Neuronal stem cell (in vitro differentiated cells): Measurements from ENCODE around the gene SKIC2.

Experiments
- DNase-seq: peaks from one replicate; pipeline ENCODE4 v3.0.0-alpha.2; 2013; ENCODE audit warnings: low spot score
- H2AFZ ChIP-seq: one replicate; pipeline ENCODE4 v1.6.1; 2013; ENCODE audit warnings: mild to moderate bottlenecking, low read length, inconsistent platforms
- H2AK5ac ChIP-seq: 2 replicates; pipeline ENCODE4 v1.6.1; 2013; ENCODE audit warnings: low read depth, mild to moderate bottlenecking, inconsistent platforms, low read length, moderate library complexity, mixed read lengths
- H2BK120ac ChIP-seq: 2 replicates; pipeline ENCODE4 v1.6.1; 2013; ENCODE audit warnings: low read depth, mild to moderate bottlenecking, inconsistent platforms, low read length, moderate library complexity, mixed read lengths
- H2BK12ac ChIP-seq: one replicate; pipeline ENCODE4 v1.6.1; 2013; ENCODE audit warnings: low read length, inconsistent platforms
- H2BK15ac ChIP-seq: 2 replicates; pipeline ENCODE4 v1.6.1; 2013; ENCODE audit warnings: mild to moderate bottlenecking, low read length, inconsistent platforms, mixed read lengths
- H2BK5ac ChIP-seq: one replicate; pipeline ENCODE4 v1.6.1; 2013; ENCODE audit warnings: inconsistent platforms, mild to moderate bottlenecking, low read length, moderate library complexity
- H3K14ac ChIP-seq: one replicate; pipeline ENCODE4 v1.6.1; 2013; ENCODE audit warnings: low read length, inconsistent platforms
- H3K18ac ChIP-seq: 2 replicates; pipeline ENCODE4 v1.6.1; 2013; ENCODE audit warnings: low read length, inconsistent platforms
- H3K23ac ChIP-seq: 2 replicates; pipeline ENCODE4 v1.6.1; 2013; ENCODE audit warnings: low read depth, mild to moderate bottlenecking, mixed read lengths, low read length, inconsistent platforms; ENCODE audit not compliant: poor library complexity
- H3K27ac ChIP-seq: replicated peaks from 3 replicates; pipeline ENCODE4 v1.5.1; 2013; ENCODE audit warnings: low read length, inconsistent platforms
- H3K27me3 ChIP-seq, 3 experiments: 2 replicates each; pipeline ENCODE4 v1.6.1; 2013; ENCODE audit warnings: low read length in 3 of 3, mild to moderate bottlenecking in 2 of 3, inconsistent platforms in 1 of 3, low read depth in 1 of 3, mixed read lengths in 1 of 3, moderate library complexity in 1 of 3; ENCODE audit not compliant: control insufficient read depth in 3 of 3, insufficient read depth in 3 of 3
- H3K36me3 ChIP-seq, 2 donors: replicated peaks in 1 of 2; 2 replicates each; pipeline ENCODE4 v1.6.1; 2013; ENCODE audit warnings: low read length in 2 of 2; ENCODE audit not compliant: control insufficient read depth in 2 of 2, insufficient read depth in 2 of 2
- H3K4ac ChIP-seq: 2 replicates; pipeline ENCODE4 v1.6.1; 2013; ENCODE audit warnings: inconsistent platforms, mild to moderate bottlenecking, low read length, moderate library complexity
- H3K4me1 ChIP-seq, 2 donors: 1 replicate in 1 of 2; 2 replicates in 1 of 2; pipeline ENCODE4 v1.6.1; 2013; ENCODE audit warnings: low read length in 2 of 2, low read depth in 1 of 2; ENCODE audit not compliant: control insufficient read depth in 2 of 2, insufficient read depth in 1 of 2
- H3K4me2 ChIP-seq: one replicate; pipeline ENCODE4 v1.6.1; 2013; ENCODE audit warnings: mild to moderate bottlenecking, low read length, inconsistent platforms; ENCODE audit not compliant: insufficient read depth, poor library complexity, severe bottlenecking
- H3K4me3 ChIP-seq, 2 donors: 2 replicates each; pipeline ENCODE4 v1.5.1; 2013; ENCODE audit warnings: low read length in 2 of 2, mild to moderate bottlenecking in 2 of 2, inconsistent platforms in 1 of 2, moderate library complexity in 1 of 2
- H3K79me1 ChIP-seq: one replicate; pipeline ENCODE4 v1.6.1; 2013; ENCODE audit warnings: low read depth, mild to moderate bottlenecking, inconsistent platforms, low read length, moderate library complexity
- H3K9ac ChIP-seq: one replicate; pipeline ENCODE4 v1.6.1; 2013; ENCODE audit warnings: mild to moderate bottlenecking, low read depth, low read length, inconsistent platforms; ENCODE audit not compliant: poor library complexity
- H3K9me3 ChIP-seq, 2 donors: replicated peaks in 1 of 2; 2 replicates each; pipeline versions ENCODE3 to v1.6.1; 2013; ENCODE audit warnings: low read length in 2 of 2, mild to moderate bottlenecking in 2 of 2, inconsistent platforms in 1 of 2, low read depth in 1 of 2, mixed read lengths in 1 of 2, moderate library complexity in 1 of 2; ENCODE audit not compliant: control insufficient read depth in 2 of 2, insufficient read depth in 1 of 2
- H4K8ac ChIP-seq: one replicate; pipeline ENCODE4 v1.6.1; 2013; ENCODE audit warnings: low read depth, mild to moderate bottlenecking, inconsistent platforms, low read length, moderate library complexity
- H4K91ac ChIP-seq: one replicate; pipeline ENCODE4 v1.6.1; 2013; ENCODE audit warnings: low read length, low read depth, mild to moderate bottlenecking, inconsistent platforms; ENCODE audit not compliant: poor library complexity
- WGBS, 2 donors: extraction: QIAGEN DNeasy Blood & Tissue Kit; methylation state at CpG; one replicate each; pipeline ENCODE4 v1.1.7; 2013; ENCODE audit warnings: missing lambda C conversion rate in 2 of 2, mixed read lengths in 1 of 2; ENCODE audit not compliant: insufficient read length in 2 of 2, insufficient replicate concordance in 1 of 2; ENCODE audit errors: extremely low coverage in 2 of 2; 5-methylcytosine and 5-hydroxymethylcytosine counted together

The SKIC2 gene

DNA sequence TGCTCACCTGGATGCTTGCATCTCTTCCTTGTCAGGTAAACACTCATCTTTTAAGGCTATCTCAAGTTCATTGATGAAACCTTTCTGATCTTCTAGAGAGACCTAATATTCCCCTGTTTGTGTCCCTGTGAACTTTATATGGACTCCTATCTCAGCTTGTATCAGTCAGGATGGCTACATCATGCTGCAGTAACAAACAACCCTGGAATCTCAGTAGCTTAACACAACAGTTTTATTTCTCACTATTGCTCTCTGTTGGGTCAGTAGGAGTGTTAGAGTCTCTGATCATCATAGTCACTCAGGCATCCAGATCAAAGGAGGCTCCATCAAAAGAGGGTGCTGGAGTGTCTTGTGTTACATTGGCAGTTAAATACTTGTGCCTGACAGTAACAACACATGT, 43.6 kb upstream of the SKIC2 start:
- no peak for DNase-seq
- Histone ChIP-seq H3K23ac (no peak overlapping the region), H3K4ac (no peak overlapping the region), H3K9me3 (peaks cover 0 to 2% of the 10 kb centered on the region in 2 donors), H4K91ac (no peak overlapping the region), H2AFZ (no peak overlapping the region), H3K14ac (no peak overlapping the region), H2BK5ac (no peak overlapping the region), H3K79me1 (no peaks in the 10 kb centered on the region), H3K9ac (no peak overlapping the region), H3K4me2 (no peak overlapping the region), H2BK15ac (no peak overlapping the region), H3K27me3 (no peaks in the 10 kb centered on the region), H2AK5ac (no peak overlapping the region), H2BK120ac (no peak overlapping the region), H3K18ac (no peak overlapping the region), H3K36me3 (no peaks in the 10 kb centered on the region), H3K27ac (no peak overlapping the region), H2BK12ac (no peak overlapping the region), H3K4me1 (peaks cover 0 to 2% of the 10 kb centered on the region in 2 donors), H3K4me3 (no peak overlapping the region), H4K8ac (no peak overlapping the region)

DNA sequence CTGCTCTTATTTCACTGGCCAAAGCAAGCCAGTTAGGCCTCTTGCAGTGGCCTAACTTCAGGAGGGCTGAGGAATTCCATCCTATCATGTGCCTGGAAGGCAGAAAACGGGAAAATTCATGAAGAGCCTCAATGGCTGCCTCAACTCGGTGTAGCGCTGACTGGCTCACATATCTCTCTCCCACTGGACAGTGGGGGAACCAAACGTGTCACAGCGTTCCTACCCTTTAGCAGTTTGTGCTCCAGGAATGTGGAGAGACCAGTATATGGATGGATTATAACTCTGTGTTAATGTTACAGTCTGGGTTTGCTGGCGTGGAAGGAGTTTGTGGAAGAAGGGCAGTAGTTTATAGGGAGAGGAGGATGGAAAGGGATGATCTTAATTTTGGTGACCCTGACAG, 43.2 kb upstream of the SKIC2 start:
- Histone ChIP-seq H3K27ac (no peak overlapping the region), H2AK5ac (no peak overlapping the region), H3K18ac (no peak overlapping the region), H3K9ac (no peak overlapping the region), H3K79me1 (no peaks in the 10 kb centered on the region), H2BK5ac (no peak overlapping the region), H2BK120ac (no peak overlapping the region), H4K8ac (no peak overlapping the region), H2BK12ac (no peak overlapping the region), H3K4me3 (no peak overlapping the region), H3K4ac (no peak overlapping the region), H2BK15ac (no peak overlapping the region), H3K27me3 (no peaks in the 10 kb centered on the region), H3K23ac (no peak overlapping the region), H4K91ac (no peak overlapping the region), H3K9me3 (peaks cover 0 to 2% of the 10 kb centered on the region in 2 donors), H3K4me2 (no peak overlapping the region), H3K14ac (no peak overlapping the region), H2AFZ (no peak overlapping the region), H3K36me3 (no peaks in the 10 kb centered on the region), H3K4me1 (peaks cover 0 to 2% of the 10 kb centered on the region in 2 donors)
- no peak for DNase-seq
- no CpG with 5 or more reads among the region's 6 CpGs for WGBS, 2 donors

DNA sequence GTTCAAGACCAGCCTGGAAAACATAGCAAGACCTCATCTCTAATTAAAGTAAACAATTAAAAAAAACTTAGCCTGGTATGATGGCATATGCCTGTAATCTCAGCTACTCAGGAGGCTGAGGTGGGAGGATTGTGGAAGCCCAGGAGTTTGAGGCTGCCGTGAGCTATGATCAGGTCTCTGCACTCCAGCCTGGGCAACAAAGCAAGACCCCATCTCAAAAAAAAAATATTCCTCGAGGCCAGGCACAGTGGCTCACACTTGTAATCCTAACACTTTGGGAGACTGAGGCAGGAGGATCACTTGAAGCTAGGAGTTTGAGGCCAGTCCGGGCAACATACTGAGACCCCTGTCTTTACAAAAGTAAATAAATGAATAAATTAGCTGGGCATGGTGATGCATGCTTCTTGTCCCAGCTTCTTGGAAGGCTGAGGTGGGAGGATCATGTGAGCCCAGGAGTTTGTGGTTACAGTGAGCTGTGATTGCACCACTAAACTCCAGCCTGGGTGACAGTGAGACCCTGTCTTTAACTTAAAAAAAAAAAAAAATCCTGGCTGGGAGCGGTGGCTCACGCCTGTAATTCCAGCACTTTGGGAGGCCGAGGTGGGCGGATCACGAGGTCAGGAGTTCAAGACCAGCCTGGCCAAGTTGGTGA, 40.8 kb upstream of the SKIC2 start:
- Histone ChIP-seq H4K91ac (no peak overlapping the region), H2BK5ac (no peak overlapping the region), H3K4me3 (no peak overlapping the region), H3K4ac (no peak overlapping the region), H3K4me1 (no peaks in the 10 kb centered on the region), H4K8ac (no peak overlapping the region), H3K23ac (no peak overlapping the region), H2AFZ (no peak overlapping the region), H2BK12ac (no peak overlapping the region), H3K79me1 (no peaks in the 10 kb centered on the region), H3K9ac (no peak overlapping the region), H2BK120ac (no peak overlapping the region), H2AK5ac (no peak overlapping the region), H3K14ac (no peak overlapping the region), H2BK15ac (no peak overlapping the region), H3K4me2 (no peak overlapping the region), H3K18ac (no peak overlapping the region), H3K27me3 (peaks cover 0 to 3% (median 0%) of the 10 kb centered on the region in 3 experiments), H3K9me3 (peaks cover 0 to 2% of the 10 kb centered on the region in 2 donors), H3K27ac (no peak overlapping the region), H3K36me3 (no peaks in the 10 kb centered on the region)
- no peak for DNase-seq
- no CpG with 5 or more reads among the region's 8 CpGs for WGBS, 2 donors

GRCh38 chr6:31919624-31920303, 39.2 kb upstream of the SKIC2 start:
- no peak overlapping the region for H4K8ac ChIP-seq
- no peak for DNase-seq
- H2AK5ac ChIP-seq, result no peak overlapping the region
- no peak overlapping the region for H3K27ac ChIP-seq
- no peaks in the 10 kb centered on the region for H3K36me3 ChIP-seq
- H3K14ac ChIP-seq, result no peak overlapping the region
- H2BK15ac ChIP-seq, result no peak overlapping the region
- H2BK5ac ChIP-seq, result no peak overlapping the region
- H3K4me3 ChIP-seq, result no peak overlapping the region
- no peaks in the 10 kb centered on the region for H3K4me1 ChIP-seq
- no peak overlapping the region for H2AFZ ChIP-seq
- no peak overlapping the region for H4K91ac ChIP-seq
- H3K9me3 ChIP-seq, result peaks cover 0 to 2% of the 10 kb centered on the region in 2 donors
- no CpG with 5 or more reads among the region's 6 CpGs for WGBS, 2 donors
- H3K4ac ChIP-seq, result no peak overlapping the region
- no peak overlapping the region for H3K18ac ChIP-seq
- no peak overlapping the region for H3K4me2 ChIP-seq
- H2BK120ac ChIP-seq, result no peak overlapping the region
- no peaks in the 10 kb centered on the region for H3K79me1 ChIP-seq
- H3K23ac ChIP-seq, result no peak overlapping the region
- H2BK12ac ChIP-seq, result no peak overlapping the region
- no peak overlapping the region for H3K9ac ChIP-seq
- H3K27me3 ChIP-seq, result peaks cover 0 to 5% (median 0%) of the 10 kb centered on the region in 3 experiments
